GM12873 (cell line): ENCODE data around the gene DMPK.

Experiments used
- CTCF ChIP-seq: IDR thresholded peaks from 2 replicates; pipeline ENCODE4 v1.5.1; 2012; ENCODE audit warnings: low read depth, mild to moderate bottlenecking, moderate library complexity, low read length, control low read depth; ENCODE audit not compliant: insufficient read depth; ENCODE audit errors: missing control alignments

The DMPK gene

GRCh38 chr19:45800070-45800553 is 17.8 kb upstream of the DMPK start:
- TF ChIP-seq CTCF: no peak

- peak; percentile 89 for TF ChIP-seq CTCF
These were observed 16.8 kb upstream of the DMPK start for GRCh38 chr19:45798995-45799517.

- no peak for TF ChIP-seq CTCF
These were observed 12.3 kb upstream of the DMPK start for GRCh38 chr19:45794627-45795026.

- no peak for TF ChIP-seq CTCF
These were observed 11.6 kb upstream of the DMPK start for GRCh38 chr19:45793876-45794275.

GRCh38 chr19:45793178-45793564 is 10.9 kb upstream of the DMPK start:
- no peak for TF ChIP-seq CTCF

GRCh38 chr19:45792470-45793177 is 10.3 kb upstream of the DMPK start, which contains the start of gene DMWD:
TSS of gene DMWD (minus strand) at chr19:45792845. CDS start at chr19:45792756, 89 bp downstream.
- no peak for TF ChIP-seq CTCF

GRCh38 chr19:45791744-45792469 is 9.6 kb upstream of the DMPK start:
- no peak for TF ChIP-seq CTCF
